H1 (cell line): ENCODE data around the gene AKR1C3.
"Not testable (repeated sequence)": the region's sequence is repeated elsewhere in the genome, so short reads cannot be mapped to it uniquely, and the experiment has no call there.

Experiments used
- CHD2 ChIP-seq: IDR thresholded peaks from 2 replicates; pipeline ENCODE4 v1.6.1; 2012; ENCODE audit warnings: low read length, improper control_type of control experiment
- CTCF ChIP-seq, 3 experiments: IDR thresholded peaks; 1 replicate in 2 of 3; 2 replicates in 1 of 3; pipeline versions ENCODE4 v1.5.1 to v1.6.1; 2011; ENCODE audit warnings: low read length in 3 of 3, mild to moderate bottlenecking in 3 of 3, inconsistent platforms in 2 of 3, low read depth in 1 of 3, moderate library complexity in 1 of 3; ENCODE audit not compliant: insufficient read depth in 1 of 3; ENCODE audit errors: control extremely low read depth in 1 of 3
- GABPA ChIP-seq: IDR thresholded peaks from 2 replicates; pipeline ENCODE4 v1.6.1; 2011; ENCODE audit warnings: mild to moderate bottlenecking, low read length, moderate library complexity, borderline replicate concordance; ENCODE audit not compliant: insufficient read depth
- SIN3A ChIP-seq, 2 experiments: IDR thresholded peaks in 1 of 2; conservative IDR thresholded peaks in 1 of 2; 2 replicates each; pipeline ENCODE4 v1.6.1; 2011 to 2012; ENCODE audit warnings: low read length in 2 of 2, improper control_type of control experiment in 1 of 2, low read depth in 1 of 2, mild to moderate bottlenecking in 1 of 2
- SUZ12 ChIP-seq: fragments of 200-600 bp; sonication (generic); IDR thresholded peaks from 2 replicates; pipeline ENCODE4 v1.6.1; 2012; ENCODE audit warnings: mild to moderate bottlenecking, inconsistent platforms, low read length, moderate library complexity, mixed read lengths
- YY1 ChIP-seq: IDR thresholded peaks from 2 replicates; pipeline ENCODE4 v1.6.1; 2011; ENCODE audit warnings: low read depth, mild to moderate bottlenecking, low read length

GRCh38 chr10:5109861-5110260, 15.6 kb downstream of the AKR1C3 start:
- not testable (repeated sequence) for TF ChIP-seq CHD2; YY1; SIN3A (conservative IDR thresholded peaks at IDR 0.05 in 1 of 2, IDR thresholded peaks at IDR 0.05 in 1 of 2; ENCODE audit: low read depth in 1 of 2, low read length in 2 of 2); SUZ12; CTCF (IDR thresholded peaks at IDR 0.05; ENCODE audit: control extremely low read depth in 1 of 3, insufficient read depth in 1 of 3, low read depth in 1 of 3, low read length in 3 of 3); GABPA
